ENCODE results near the gene TMEM208. TPM values are rescaled to one million over a fixed set of nuclear protein-coding genes. Genes with fewer than 3 reads are reported as not detected.

The TMEM208 gene
- total and polyA plus RNA-seq, 2 of the 13 experiments (the other 11 are each of a cell fraction or from before 2014, with no cell fraction given) = 58.8 to 72.9 TPM

GRCh38 chr16:67245674-67246080, 18.7 kb downstream of the TMEM208 start:
- CTCF ChIA-PET (ENCODE audit: low intra/inter-chr PET ratio, low total read pairs) = interaction anchor here (1.3 kb wide), 1 partner anchor 268 kb away, joined by 3 read pairs; no protein-coding TSS in a partner anchor
- Histone ChIP-seq H3K4me1 (ENCODE audit: insufficient read depth, low read length) (peaks cover 70% of the 10 kb centered on the region), H3K9me3 (ENCODE audit: low read length) (no peaks in the 10 kb centered on the region), H3K27ac (ENCODE audit: extremely low read length, insufficient read depth, low read length) (peak overlapping the region; percentile 73), H4K20me1 (ENCODE audit: insufficient read depth, low read length) (no peaks in the 10 kb centered on the region), H3K4me3 (replicated peaks in 1 of 3; ENCODE audit: insufficient read depth in 1 of 3, low read depth in 2 of 3, low read length in 3 of 3) (peak overlapping the region; percentile 63 to 85 (median 82); a peak in 5 of 6 replicates), H3K79me2 (ENCODE audit: insufficient read depth, low read length) (no peaks in the 10 kb centered on the region), H3K36me3 (replicated peaks in 1 of 2; ENCODE audit: control insufficient read depth in 1 of 2, insufficient read depth in 2 of 2, low read length in 2 of 2) (peaks cover 0 to 2% of the 10 kb centered on the region in 2 experiments; a peak in 2 of 5 replicates), H3K9ac (ENCODE audit: insufficient read depth, low read depth, low read length) (peak overlapping the region; percentile 69), H2AFZ (ENCODE audit: low read length) (no peak overlapping the region), H3K4me2 (ENCODE audit: low read depth, low read length) (peak overlapping the region; percentile 97), H3K27me3 (ENCODE audit: control insufficient read depth in 1 of 2, insufficient read depth in 2 of 2, low read length in 2 of 2) (peaks cover 0 to 20% of the 10 kb centered on the region in 2 experiments; a peak in 3 of 5 replicates)
- WGBS (ENCODE audit: low lambda C conversion rate) = 22% methylated on average over 8 of the region's 8 CpGs
- no peak for FAIRE-seq
- POLR2A ChIA-PET = interaction anchor here (0.6 to 6.1 kb wide), 10 partner anchors 12 to 185 kb away, joined by 3 to 71 read pairs (median 6); partner anchors contain the start of genes HSD11B2, PLEKHG4 and TMEM208
- BruUV-seq (replicated peaks) = no TSS peak
- DNase-seq (ENCODE audit: low spot score) = no peak
- in situ Hi-C loops (cut with HindIII; ENCODE audit: extremely low pct_ligation_motif_present, low pct_unique_long_range_greater_than_20kb) = no loop called here
- intact Hi-C loops (cut with micrococcal nuclease; ENCODE audit: unreplicated experiment) = loop anchor here (2.0 kb wide), 1 partner anchor 53 kb away; the partner anchor contains the start of gene E2F4
- ATAC-seq = no peak
- 0 out of 2 replicates have a peak, but pooled peaks have one; percentile 16 for TF ChIP-seq SETDB1 (CRISPR knock-in tag; IDR thresholded peaks at IDR 0.05; ENCODE audit: borderline replicate concordance)
- 0 out of 2 replicates have a peak, but pooled peaks have one; percentile 53 for TF ChIP-seq ZNF326 (CRISPR knock-in tag; IDR thresholded peaks at IDR 0.05; ENCODE audit: borderline replicate concordance)
- TF ChIP-seq ZFP90 (CRISPR knock-in tag; IDR thresholded peaks at IDR 0.05; ENCODE audit: borderline replicate concordance) = 0 out of 2 replicates have a peak, but pooled peaks have one; percentile 15
- TF ChIP-seq BHLHE40 (IDR thresholded peaks at IDR 0.05; ENCODE audit: low read length) = peak; percentile 85; the same call in 1 of the 2 replicates
- 0 out of 2 replicates have a peak, but pooled peaks have one; percentile 1 for TF ChIP-seq ZSCAN20 (CRISPR knock-in tag; IDR thresholded peaks at IDR 0.05; ENCODE audit: borderline replicate concordance)
- TF ChIP-seq, protein P1, sequence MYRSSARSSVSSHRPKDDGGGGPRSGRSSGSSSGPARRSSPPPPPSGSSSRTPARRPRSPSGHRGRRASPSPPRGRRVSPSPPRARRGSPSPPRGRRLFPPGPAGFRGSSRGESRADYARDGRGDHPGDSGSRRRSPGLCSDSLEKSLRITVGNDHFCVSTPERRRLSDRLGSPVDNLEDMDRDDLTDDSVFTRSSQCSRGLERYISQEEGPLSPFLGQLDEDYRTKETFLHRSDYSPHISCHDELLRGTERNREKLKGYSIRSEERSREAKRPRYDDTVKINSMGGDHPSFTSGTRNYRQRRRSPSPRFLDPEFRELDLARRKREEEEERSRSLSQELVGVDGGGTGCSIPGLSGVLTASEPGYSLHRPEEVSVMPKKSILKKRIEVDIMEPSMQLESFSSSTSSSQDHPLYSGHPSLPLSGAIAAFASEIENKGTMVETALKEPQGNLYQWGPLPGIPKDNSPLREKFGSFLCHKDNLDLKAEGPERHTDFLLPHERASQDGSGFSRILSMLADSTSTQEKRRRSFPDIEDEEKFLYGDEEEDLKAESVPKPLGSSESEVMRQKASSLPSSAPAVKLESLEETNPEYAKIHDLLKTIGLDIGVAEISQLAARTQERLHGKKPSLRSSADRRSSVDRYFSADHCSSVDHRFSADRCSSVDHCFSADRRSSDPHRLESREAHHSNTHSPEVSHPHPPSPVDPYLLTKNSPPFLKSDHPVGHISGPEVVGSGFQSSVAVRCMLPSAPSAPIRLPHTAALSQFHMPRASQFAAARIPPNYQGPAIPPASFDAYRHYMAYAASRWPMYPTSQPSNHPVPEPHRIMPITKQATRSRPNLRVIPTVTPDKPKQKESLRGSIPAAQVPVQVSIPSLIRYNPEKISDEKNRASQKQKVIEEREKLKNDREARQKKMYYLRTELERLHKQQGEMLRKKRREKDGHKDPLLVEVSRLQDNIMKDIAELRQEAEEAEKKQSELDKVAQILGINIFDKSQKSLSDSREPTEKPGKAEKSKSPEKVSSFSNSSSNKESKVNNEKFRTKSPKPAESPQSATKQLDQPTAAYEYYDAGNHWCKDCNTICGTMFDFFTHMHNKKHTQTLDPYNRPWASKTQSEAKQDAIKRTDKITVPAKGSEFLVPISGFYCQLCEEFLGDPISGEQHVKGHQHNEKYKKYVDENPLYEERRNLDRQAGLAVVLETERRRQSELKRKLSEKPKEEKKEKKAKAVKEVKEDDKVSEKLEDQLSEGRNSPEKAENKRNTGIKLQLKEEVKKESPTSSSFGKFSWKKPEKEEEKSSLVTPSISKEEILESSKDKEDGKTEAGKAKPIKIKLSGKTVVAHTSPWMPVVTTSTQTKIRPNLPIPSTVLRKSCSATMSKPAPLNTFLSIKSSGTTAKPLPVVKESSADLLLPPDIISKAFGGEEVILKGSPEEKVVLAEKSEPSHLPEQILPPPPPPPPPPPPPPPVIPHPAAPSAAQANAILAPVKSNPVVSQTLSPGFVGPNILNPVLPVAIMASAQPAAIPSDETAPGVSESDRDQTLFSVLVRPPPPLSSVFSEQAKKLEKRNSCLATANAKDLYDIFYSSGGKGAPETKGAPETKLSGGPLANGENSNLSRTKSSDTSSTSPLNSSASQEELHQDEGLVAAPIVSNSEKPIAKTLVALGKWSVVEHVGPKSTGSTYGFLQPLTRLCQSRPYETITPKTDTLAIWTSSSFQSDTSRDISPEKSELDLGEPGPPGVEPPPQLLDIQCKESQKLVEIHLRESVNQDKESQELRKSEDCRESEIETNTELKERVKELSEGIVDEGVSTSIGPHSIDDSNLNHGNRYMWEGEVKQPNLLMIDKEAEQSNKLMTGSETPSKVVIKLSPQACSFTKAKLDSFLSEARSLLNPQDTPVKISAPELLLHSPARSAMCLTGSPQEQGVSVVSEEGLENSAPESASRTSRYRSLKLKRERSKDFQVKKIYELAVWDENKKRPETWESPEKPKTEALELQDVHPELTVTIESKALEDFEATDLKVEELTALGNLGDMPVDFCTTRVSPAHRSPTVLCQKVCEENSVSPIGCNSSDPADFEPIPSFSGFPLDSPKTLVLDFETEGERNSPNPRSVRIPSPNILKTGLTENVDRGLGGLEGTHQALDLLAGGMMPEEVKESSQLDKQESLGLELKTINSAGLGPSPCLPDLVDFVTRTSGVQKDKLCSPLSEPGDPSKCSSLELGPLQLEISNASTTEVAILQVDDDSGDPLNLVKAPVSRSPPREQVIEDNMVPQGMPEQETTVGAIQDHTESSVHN (CRISPR knock-in tag; IDR thresholded peaks at IDR 0.05) = peak; percentile 89; the same call in 1 of the 2 replicates
- TF ChIP-seq USF2 (IDR thresholded peaks at IDR 0.05; ENCODE audit: low read depth, low read length) = peak; percentile 83; the same call in 1 of the 2 replicates
- TF ChIP-seq USF2 (CRISPR knock-in tag; IDR thresholded peaks at IDR 0.05; ENCODE audit: borderline replicate concordance) = no peak
- TF ChIP-seq, protein P2, sequence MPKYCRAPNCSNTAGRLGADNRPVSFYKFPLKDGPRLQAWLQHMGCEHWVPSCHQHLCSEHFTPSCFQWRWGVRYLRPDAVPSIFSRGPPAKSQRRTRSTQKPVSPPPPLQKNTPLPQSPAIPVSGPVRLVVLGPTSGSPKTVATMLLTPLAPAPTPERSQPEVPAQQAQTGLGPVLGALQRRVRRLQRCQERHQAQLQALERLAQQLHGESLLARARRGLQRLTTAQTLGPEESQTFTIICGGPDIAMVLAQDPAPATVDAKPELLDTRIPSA (CRISPR knock-in tag; IDR thresholded peaks at IDR 0.05; ENCODE audit: borderline replicate concordance) = 0 out of 2 replicates have a peak, but pooled peaks have one; percentile 62
- TF ChIP-seq MAZ (IDR thresholded peaks at IDR 0.05; ENCODE audit: borderline replicate concordance, low read depth, low read length) = no peak
- no peak for TF ChIP-seq MAZ (CRISPR knock-in tag; IDR thresholded peaks at IDR 0.05; ENCODE audit: low read depth)
- TF ChIP-seq ZNF329 (CRISPR knock-in tag; IDR thresholded peaks at IDR 0.05; ENCODE audit: low read depth) = no peak

Data from HepG2 (cell line).